GM21529 (cell line): Measurements from ENCODE around the gene TLE1.
"Not testable (repeated sequence)": the region's sequence is repeated elsewhere in the genome, so short reads cannot be mapped to it uniquely, and the experiment has no call there.

Source experiments
- ATAC-seq: cut with Tn5 transposase; IDR thresholded peaks from one replicate; pipeline ENCODE4 v1.9.1; 2021; ENCODE audit not compliant: unreplicated experiment

Gene TLE1

DNA sequence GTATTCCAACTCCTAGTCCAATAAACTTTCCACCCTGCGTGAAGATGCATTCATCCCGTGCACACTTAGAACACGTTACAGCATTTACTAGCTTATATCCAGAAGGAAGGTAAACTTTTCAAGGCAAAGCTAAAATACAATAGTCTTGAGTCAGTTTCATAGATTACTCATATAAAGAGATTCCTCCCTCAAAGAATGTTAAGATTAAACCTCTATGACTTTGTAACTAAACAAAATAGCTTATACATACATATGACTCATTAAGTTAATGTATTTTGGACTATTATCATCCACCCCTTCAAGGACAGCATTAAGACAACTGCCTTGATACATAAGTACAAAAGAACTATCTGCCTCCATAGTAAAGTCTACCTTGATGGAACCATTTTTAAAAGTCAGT lies 36.1 kb downstream of the TLE1 start:
- ATAC-seq, result no peak

DNA sequence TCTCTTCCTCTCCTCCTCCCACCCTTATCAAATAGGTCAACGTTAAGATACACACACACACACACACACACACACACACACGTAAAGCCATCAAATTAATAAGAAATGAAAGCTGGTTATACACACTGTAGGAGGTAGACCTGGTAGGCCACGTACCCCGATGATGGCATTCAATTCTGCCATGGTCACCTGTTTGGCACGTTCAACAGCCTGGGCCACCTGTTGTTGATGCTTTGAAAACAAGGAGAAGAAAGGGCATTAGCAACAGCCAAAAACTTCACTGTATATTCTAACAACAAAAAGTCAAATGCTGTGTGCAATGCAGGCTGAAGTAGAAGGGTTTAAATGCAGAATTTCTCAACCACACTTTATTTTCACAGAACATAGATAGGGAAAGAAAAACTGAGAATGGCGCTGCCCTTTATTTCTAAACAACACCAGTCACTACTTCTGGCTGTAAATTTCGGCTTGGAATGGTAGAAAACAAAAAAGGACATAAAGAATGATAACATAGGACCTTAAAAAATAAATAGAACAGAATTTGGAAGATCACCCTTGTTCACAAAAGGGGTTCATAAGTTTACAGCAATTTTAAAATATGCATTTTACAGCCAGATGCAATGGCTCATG lies 37.2 kb downstream of the TLE1 start:
- ATAC-seq, result no peak

GRCh38 chr9:81650586-81651515 lies 38.5 kb downstream of the TLE1 start:
- no peak for ATAC-seq

DNA sequence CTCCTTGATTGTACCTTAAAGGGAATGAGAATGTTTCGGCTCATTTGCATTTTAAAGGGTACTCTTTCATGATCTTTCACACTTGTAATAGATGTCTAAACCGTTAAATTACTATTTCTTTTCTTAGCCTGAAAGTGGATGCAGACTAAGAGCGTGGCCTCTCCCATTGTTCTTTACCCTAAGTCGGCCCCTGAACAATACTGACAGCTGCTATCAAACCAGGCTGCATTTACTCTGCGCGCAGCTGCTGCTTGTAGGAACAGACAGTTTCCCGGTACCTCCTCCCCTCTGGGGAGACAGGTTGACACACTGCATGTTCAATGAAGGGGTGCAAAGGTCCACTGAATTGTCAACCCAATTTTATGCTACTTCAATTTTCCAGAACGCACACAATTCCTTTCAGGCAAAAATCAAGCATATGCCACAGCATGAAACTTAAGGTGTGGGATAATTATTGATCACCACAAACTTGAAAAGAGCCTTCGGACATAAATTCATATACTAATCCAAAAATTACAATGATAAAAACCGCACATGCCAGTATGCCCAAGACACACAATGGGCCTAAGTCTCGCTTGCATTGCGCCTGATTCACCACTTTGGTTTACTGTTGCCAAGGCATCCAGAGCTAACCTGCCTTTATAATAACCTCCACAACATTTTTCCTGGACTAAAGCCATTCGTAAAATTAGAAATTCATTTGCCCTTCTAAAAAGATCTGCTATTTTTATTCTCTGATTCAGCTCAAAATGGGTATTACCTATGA lies 39.7 kb downstream of the TLE1 start:
- no peak for ATAC-seq

DNA sequence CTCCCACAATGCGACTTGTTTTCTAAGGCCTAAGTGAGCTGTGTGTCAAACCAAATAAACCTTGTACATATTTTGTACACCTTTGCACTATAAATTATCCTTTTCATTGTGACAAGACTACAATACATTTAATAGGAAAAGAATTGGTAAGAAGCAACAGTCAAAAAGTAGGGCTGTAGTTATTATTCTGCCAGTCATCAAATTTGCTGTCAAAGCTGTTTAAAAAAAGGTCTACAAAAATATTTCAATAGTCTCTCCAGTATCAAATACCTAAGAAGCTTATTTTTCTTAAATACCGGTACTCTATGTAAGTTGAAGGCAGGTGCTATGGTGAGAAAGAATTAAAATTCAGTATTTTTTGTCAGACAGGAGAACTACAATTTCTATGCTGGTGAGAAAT lies 40.5 kb downstream of the TLE1 start:
- no peak for ATAC-seq

DNA sequence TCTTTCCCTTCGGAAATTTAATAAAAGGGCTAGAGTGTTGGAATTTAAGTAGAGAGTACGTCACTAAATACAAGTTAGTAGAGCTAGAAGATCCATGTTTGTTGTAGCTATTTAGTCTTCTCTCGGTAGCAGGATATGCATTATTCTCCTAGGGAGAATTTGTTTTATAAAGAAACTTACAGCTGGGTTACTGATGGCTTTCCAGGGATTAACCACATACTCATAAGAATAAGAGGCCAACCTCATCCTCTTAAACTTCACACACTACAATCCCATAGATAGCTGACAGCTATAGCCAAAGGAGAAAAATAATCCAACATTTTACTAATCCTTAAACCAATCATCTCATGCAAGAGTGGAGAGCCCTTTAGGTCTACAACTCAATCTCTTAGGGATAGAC lies 43.0 kb downstream of the TLE1 start:
- ATAC-seq, result no peak

GRCh38 chr9:81644513-81644912 lies 44.8 kb downstream of the TLE1 start:
- ATAC-seq, result not testable (repeated sequence)

DNA sequence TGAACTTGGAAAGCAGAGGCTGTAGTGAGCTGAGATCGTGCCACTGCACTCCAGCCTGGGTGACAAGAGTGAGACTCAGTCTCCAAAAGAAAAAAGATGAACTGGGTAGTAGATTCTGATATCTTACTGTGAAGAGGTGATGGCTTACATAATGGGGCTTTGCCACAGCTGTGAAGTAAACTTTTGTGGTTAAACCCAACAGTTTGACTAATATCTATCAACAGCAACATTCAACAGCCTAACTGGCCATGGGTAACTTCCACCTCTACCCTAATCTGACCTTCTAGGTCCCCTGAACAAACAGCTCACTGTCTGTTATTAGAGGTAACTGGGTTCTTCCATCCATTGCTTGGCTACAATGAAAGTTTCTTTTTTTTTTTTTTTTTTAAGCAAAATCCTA lies 52.1 kb downstream of the TLE1 start:
- ATAC-seq, result no peak

GRCh38 chr9:81636255-81636599 lies 53.1 kb downstream of the TLE1 start:
- ATAC-seq, result no peak

DNA sequence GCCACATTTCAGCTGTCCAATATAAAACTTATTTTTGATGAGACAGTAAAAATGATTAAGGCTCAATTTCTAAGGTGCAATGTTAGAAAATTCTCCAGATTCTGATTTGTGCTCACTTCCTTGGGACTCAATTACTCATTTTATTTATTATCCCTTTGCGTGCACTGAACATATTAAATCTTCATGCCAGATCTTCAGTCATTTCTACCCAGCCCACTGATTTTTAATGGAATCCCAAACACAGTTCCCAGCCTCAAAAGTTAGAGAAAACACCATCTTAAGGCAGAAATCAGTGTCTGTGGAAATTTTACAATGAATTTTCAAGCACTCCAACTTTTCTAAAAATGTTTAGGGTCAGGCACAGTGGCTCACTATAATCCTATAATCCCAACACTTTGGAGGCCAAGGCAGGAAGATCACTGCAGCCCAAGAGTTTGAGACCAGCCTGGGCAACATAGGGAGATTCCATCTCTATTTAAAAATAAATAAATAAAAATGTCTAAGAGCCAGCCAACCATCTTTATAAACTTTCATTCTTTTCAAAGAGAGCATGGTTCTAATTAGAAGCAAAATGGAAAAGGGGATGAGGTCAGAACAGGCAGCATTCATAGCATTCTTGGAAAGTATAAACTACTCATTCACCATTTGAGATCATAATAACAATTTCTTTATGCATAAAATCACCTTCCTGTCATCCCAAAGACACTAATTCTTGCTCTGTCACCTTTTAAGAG lies 53.7 kb downstream of the TLE1 start:
- no peak for ATAC-seq

GRCh38 chr9:81634915-81635516 lies 54.3 kb downstream of the TLE1 start:
- no peak for ATAC-seq

- no peak for ATAC-seq
These were observed 55.1 kb downstream of the TLE1 start for GRCh38 chr9:81633952-81634854.

DNA sequence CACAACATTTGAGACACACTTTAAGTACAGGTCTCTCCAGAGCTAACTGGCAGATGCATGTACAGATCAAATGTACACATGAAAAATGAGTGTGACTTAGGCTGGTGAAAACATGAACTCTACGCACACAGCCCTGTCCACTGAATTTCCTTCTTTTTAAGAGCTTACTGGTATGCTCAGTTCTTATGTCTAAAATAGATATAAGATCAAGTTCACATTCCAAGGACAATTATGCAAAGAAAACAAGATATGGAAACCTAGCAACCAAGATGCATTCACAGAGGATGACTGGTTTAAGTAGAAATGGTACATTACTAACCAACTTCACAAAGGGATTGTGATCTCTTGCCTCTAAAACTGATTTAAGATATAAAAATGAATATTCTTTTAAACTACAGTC lies 56.7 kb downstream of the TLE1 start:
- ATAC-seq, result no peak

DNA sequence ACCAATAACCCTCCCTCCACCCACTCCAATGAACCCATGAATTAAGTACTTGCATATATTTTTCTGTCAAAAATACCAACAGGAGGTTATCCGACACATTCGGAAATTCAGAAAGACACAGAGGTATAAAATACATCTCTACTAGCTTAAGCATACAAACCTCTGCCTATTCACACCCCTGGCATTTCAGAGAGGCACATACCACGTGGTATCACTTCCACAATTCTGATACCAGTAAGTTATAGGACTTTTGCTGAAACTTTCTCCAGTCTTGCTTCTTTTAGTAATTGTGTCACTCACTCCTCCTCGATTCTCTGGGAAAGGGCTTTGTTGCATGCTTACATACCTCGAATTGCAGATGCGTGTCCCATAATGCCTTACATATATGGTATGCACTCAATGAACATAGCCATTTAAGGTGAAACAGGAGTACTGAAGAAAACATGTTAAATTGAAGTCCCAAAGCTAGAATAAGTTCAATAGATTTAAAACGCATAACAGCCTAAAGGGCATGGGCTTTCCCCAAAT lies 58.1 kb downstream of the TLE1 start:
- no peak for ATAC-seq

DNA sequence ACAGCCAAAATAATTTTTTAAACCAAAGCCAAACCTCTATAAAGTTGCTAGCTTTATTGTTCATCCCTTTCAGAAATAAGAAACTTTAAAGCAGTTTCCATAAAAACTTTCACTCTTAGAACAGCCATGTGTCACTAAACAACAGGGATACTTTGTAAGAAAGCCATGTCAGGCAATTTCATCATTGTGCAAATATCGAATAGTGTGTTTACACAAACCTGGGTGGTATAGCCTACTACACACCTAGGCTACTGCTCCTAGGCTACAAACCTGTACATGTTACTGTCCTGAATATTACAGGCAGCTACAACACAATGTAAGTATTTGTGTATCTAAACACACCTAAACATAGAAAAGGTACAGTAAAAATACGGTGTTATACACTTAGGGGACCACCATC lies 59.9 kb downstream of the TLE1 start:
- ATAC-seq, result no peak

DNA sequence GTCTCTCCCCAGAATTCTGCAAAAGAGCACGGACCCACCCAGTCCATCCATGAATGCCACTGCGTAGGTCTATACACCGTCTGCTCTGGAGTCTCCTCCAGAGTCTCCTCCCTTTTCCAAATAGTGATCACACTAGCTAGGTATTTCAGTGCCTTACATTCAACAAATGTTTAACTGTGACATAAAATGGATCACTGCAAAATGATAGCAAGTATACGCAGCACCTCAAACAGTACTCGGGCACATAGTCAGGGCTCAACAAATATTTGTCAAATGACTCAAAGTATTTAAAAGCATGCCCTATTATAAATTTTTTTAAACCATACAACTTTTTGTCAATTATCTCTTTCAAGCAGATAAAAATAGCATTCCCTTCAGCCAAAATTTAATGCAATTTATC lies 60.5 kb downstream of the TLE1 start:
- ATAC-seq, result no peak

DNA sequence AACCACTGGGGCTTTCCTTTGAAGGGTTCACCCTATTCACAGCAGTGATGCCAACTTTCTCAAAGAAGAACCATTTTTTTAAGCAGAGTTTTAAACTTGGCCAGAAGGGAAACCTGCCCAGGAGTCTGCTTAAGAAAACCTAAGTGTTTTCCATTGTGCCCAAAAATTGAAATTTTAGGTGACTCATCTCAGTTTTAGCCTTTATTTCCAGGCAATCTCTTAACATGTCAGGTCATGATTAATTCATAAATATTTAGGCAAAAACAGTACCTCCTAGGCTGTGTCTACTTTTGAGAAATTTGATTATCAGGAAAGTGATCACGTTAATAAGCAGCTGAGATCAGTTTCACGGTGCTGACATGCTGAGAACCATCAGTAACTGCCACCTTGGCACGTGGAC lies 61.9 kb downstream of the TLE1 start:
- no peak for ATAC-seq

DNA sequence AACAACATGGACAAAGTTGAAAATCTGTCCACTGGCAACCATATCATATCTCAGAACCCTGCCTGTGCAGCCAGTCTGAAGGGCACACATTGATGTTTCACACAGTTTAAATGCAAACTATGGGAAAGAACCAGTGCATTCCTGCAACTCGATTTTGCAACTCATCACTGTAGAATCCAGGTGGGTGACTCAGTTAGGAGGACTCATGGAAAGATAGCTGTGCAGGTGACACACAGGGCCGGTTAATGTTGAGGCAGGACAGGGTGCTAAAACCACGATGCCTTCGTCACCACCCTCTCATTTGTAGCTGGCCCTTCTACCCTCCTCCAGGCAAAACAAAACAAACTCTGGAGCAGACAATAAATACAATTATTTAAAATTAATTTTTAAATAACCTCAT lies 62.8 kb downstream of the TLE1 start:
- no peak for ATAC-seq

GRCh38 chr9:81625969-81626368 lies 63.4 kb downstream of the TLE1 start:
- ATAC-seq, result no peak

GRCh38 chr9:81623778-81624177 lies 65.6 kb downstream of the TLE1 start:
- ATAC-seq, result no peak
